Measurements from ENCODE around the gene EPB41L1.

EPB41L1 gene

GRCh38 chr20:36155991-36156390, 1.5 kb downstream of the EPB41L1 start:
- no peak for DNase-seq

DNA sequence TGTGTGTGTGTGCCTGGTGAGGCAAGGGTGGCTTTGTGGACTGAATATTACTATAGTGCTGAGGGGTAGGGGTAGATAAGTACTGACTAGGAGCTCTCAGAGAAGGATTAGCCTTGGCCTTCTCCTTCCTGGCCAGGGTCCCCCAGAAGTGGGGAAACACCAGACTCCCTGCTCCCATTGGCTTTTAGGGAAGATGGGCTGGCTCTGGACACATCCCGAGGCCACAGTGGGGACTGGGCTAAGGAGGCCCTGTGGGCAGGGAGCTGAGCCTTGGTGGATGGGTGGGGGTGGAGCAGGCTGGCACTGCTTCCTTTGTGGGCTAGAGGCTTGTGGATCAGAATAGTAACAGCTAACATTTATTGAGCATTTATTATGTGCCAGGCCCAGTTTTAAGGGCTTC, 3.1 kb downstream of the EPB41L1 start:
- DNase-seq = no peak

DNA sequence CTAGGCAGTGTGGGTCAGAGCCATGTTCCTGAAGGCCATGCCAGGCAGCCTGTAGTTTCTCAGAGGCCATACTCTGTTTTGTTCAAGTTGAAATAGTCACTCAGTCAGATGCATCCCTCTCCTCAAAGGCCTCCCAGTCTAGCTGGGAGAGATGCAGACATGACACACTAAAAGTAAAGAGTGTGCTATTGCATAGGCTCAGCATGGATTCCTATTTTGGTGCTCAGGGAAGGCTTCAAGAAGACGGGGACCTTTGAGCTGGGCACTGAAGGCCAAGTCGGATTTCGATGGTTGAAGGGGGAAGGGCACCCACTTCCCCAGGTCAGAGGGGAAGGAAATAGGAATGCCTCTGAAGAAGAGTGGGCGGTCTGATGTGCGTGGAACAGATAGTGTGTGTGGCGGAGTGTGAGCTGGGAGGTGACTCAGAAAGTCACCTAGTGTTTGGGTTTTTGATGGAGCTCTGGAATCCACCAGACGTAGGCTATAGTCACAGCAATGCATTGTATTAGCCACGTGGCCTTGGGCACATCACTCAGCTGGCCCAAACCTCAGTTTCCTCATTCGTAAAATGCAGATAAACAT, 3.7 kb downstream of the EPB41L1 start:
- no peak for DNase-seq

GRCh38 chr20:36159833-36160232, 5.3 kb downstream of the EPB41L1 start:
- no peak for DNase-seq

DNA sequence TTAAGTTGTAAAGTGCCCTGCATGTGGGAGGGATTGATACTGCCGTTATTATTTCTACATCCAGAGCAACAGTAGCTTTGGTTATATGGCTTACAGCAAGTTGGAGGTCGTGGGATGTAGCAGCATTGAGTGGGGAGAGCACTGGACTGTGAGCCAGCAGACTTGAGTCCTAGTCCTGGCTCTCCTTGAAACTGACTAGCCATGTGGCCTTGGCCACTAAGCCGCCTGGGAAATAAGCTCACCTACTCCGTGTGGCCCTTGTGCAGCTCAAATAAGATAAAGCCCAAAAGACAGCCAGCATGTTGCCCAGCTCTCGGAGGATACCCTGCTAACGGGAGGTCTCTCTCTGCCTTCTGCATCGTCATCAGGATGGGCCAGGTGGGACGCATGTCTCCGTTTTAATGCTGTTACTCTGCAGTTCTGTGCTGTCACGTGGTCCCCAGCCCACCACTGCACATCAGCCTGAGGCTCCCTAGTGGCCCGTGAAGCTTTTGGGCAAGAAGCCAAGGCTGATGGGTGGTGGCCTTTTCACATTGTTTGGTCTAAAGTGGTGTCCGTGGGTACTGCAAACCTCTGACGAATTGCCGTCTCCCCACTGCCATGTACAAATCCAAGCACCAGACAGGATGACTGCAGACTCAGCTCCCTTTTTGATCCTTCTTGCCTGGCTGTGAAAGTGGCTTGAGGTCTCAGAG, 7.9 kb downstream of the EPB41L1 start:
- DNase-seq = no peak

DNA sequence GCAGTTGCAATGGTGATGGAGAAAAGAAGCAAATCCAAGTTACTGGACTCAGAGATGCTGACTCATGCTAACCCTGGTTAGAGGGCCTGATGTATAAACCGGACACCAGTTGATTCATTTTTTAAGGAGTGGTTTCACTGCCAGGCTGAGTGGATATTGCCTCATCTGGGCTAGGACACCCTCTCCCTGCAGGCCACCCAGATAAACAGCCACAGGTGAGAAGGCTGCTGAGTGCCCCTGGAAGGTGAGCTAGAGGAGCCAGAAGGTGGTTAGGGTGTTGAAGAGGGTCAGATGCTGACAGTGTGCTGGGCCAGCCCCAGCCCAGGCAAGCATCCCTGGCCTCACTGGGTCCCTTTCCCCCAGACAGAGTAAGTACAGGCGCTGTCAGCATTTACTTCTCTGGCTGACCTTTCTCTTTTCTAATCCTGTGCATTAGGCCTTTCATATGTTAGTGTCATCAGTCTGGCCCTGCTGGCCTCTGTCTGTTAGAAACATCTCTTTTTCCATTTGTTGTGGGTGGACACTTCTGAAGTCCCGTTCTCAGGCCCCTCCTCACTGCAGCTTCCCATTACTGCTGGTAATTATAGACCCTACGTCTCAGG, 13.5 kb downstream of the EPB41L1 start:
- DNase-seq = no peak

- no peak for DNase-seq
These were observed 16.1 kb downstream of the EPB41L1 start for GRCh38 chr20:36170542-36171215.

DNA sequence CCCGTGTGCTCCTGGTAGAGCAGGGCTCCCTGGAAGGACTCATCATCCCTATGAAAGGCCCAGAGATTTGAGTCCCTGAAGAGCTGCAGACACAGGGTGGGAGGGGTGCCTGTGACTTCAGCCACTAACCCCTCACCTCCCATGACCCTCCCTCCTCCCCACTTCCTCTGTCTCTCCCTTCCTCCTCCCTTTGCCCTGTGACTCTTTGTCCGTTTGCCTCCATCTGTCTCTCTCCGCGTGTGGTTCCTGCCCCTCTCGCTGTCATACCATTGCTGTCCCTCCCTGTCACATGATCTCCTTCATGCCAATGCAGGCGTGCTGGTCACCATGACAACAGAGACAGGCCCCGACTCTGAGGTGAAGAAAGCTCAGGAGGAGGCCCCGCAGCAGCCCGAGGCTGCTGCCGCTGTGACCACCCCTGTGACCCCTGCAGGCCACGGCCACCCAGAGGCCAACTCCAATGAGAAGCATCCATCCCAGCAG, 19.0 kb downstream of the EPB41L1 start:
- DNase-seq = peak in 1 of 2 experiments; percentile 70

- DNase-seq = peak in 1 of 2 experiments; percentile 38
These were observed 20.5 kb downstream of the EPB41L1 start for GRCh38 chr20:36175016-36175415.

DNA sequence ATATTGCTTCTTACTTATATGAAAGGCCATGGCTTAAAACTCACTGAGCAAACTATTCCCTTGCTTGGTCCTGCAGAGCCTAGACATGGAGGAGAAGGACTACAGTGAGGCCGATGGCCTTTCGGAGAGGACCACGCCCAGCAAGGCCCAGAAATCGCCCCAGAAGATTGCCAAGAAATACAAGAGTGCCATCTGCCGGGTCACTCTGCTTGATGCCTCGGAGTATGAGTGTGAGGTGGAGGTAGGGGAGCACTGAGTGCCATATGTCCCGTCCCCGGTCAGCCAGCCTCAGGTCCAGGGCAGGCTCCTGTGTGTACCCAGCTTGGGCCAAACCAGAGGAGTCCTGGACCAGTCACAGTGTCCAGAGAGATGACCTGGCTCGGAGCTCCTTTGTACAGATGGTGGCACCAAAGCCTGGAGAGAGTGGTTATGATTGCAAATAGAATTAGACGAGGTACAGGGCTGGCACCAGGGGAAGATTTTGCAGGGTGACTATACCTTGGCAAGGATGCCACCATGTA, 21.0 kb downstream of the EPB41L1 start:
- peak; percentile 96 to 98 for DNase-seq

DNA sequence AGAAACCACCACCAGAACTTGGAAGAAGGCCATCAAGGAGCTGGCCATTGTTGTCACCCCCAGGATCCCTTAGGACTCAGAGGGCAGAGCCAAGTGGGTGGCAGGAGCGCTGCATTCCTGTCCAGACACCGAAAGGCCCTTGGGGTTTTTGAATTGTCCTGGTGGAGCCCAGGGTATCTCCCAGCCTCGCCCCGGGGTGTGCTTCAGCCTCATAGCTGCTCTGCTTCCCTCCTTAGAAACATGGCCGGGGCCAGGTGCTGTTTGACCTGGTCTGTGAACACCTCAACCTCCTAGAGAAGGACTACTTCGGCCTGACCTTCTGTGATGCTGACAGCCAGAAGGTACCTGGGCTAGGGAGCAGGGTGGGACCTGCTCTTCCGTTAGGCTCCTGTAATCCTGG, 23.2 kb downstream of the EPB41L1 start:
- DNase-seq = no peak

DNA sequence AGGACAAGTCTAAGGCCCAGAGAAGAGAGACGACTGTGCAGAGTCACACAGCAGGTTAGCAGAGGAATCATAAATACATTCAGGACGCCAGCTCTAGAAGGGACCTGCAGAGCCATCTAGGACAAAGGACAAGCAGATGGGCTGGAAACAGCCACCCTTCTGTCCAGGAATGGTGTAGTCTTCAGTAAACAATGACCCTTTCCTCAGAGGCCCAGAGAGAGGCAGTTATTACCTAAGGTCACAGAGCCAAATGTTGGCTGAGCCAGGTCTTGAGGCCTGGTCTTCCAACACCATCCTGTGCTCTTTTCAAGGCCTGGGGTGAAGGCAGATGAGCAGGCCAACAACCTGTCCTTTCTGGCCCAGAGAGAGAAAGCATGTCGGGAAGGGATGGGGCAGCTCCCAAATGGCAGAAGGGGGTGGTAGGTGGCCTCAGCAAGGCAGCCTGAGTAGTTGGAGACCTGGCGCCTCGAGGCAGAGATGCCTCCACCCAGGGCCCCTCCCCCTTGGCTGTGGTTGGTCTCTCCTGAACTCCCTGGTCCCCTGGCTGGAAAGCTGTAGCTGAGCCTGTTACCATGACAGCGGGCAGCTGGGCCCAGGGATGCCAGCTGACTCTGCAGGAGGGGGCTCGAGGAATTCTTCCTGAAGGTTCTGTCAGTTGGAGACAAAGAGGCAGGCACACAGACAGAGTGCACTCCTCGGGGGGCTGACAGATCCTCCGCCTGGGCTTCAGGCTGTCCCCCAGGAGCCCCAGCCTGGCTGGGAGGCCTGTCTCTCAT, 24.8 kb downstream of the EPB41L1 start:
- DNase-seq = peak; percentile 73 to 93

DNA sequence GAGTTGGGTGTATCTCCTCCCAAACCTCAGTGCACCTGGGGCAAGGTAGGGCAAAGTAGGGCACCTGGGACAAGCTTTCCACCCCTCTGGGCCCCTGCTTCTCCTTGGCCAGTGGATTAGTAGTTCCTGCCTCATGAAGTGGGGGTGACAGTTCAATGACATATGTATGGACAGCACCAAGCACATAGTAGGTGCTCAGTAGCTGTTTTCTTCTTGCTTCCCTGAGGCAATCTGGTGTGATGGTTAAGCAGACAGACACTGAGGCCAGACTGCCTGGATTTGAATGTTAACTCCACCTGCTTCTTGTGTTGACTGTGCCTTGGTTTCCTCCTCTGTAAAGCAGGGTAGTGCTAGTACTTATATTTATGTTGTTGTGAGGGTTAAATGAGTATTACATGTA, 25.8 kb downstream of the EPB41L1 start:
- DNase-seq = no peak

DNA sequence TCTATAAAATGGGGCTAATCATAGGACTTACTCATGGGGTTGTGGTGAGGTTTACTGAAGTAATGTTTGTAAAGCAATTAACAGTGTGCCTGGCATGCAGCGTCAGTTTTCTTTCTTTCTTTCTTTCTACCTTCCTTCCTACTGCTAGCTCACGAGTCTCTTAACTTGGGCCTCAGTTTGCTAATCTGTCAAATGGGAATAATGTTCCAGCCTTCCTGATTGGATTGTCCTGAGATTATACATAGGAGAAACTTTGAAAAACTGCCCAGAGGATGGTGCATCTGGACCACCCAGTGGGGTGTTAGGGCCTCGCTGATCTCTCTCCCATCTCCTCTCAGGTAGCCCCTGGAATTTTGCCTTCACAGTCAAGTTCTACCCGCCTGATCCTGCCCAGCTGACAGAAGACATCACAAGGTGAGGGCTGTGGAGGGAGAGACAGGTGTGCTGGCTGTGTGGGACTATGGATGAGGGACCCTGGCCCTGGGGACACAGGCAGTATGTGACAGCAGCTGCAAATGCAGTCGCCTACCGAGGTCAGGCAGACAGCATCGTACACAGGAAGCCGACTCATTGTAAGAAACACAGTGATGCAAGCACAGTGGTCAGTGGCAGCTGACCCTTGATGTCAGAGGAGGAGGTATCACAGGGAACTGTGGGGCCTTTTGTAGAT, 27.5 kb downstream of the EPB41L1 start:
- no peak for DNase-seq

DNA sequence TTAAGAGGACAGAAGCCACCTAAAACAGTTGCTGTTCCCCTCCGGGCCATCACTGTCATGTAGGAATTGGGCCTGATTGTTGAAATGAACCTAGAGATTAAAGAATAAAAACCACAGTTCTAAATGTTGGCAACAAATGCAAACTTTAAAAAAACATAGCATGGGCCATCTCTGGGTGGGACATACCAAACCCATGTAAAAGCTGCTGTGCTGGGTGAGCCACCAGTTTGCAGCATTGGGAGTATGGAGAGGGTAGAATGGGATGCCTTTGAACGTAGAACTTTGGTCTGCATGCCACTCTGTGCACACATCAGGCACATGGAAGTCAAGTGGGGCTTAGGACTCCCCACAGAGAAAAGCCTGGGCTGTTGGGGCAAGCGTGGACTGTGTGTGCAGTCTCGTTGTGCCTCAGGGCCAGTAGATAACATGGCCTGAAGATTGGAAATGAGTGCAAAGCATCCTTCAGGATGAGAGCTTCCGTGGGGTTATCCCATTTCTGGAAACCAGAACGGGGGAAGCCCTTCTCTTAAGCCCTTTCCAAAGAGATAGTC, 28.1 kb downstream of the EPB41L1 start:
- no peak for DNase-seq

DNA sequence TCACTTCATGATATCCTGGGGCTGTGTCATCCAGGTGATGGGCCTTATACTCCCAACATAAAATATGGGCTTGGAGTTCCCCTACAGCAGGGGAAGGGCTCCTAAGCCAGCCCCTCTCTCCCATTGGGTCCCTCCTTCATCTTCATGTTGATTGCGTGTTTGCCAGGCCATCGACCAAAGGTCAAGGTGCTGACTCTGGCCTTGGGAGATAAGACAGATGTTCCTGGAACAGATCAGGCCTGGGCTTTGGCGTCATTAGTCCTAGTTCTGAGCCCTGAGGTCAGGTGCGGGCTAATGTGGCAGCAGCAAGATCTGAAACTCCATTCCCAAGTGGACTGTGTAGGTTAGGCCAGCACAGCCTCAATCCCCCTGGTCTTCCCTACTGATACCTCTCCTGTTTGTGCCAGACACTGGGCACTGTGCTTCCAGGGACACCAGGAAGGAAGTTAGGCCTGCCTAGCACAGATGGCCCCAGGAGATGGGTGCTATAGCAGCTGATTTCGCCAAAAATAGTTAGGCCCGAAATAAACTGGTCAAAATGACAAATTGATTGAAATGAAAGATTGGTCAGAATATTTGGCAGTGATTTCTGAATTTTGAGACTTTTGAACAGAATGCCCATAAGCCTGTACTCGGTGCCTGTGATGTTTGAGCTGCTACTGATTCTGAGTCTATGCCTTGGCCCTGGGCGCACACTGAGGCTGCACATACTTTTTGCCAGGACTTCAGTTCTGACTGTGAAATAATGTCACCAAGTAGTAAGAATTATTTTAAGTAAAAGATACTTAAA, 28.8 kb downstream of the EPB41L1 start:
- no peak for DNase-seq

- no peak for DNase-seq
These were observed 30.6 kb downstream of the EPB41L1 start for GRCh38 chr20:36184816-36185776.

DNA sequence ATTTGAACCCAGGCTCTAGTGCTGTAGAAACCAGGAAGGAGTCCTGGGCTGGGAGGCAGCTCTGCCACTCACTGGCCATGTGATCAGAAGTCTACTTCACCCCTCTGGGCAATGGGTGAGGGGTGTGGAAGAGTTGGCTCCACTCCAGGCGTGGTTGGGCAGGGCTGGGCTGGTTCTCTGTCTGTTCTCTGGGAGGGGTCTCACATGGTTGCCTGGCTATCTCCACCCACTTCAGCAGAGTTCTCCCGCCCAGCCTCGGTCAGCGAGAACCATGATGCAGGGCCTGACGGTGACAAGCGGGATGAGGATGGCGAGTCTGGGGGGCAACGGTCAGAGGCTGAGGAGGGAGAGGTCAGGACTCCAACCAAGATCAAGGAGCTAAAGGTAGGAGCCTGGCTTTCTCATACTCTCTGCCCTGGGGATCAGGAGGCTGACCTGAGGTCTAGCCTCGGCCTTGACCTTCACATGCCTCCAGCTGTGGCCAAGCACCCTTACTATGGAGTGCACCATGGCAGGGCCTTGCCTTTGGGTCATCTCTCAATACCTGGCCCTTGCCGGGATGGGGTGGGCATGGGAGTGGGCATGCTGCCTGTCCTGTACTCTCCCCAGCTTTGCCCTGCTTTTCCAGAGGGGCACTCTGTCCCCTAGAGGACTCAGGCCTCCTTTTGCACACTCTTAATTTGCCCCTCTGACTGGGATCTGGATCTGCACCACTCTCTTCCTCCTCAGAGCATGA, 39.6 kb downstream of the EPB41L1 start:
- DNase-seq = no peak

GRCh38 chr20:36196676-36197075, 42.1 kb downstream of the EPB41L1 start:
- DNase-seq = no peak
